ENCODE data around the gene PNO1. TPM values are rescaled to one million over a fixed set of nuclear protein-coding genes. Genes with fewer than 3 reads are reported as not detected.

Gene PNO1
- polyA plus RNA-seq (2013): 13.9 and 14.0 TPM in 2 replicates

- Histone ChIP-seq H2BK12ac (ENCODE audit: low read length) (no peak within 1 kb of the TSS), H4K8ac (ENCODE audit: low read depth, low read length) (peak within 1 kb of the TSS; percentile 96)
- WGBS (ENCODE audit: extremely low coverage, insufficient coverage, insufficient read length): no CpG with 5 or more reads among the region's 44 CpGs
These were observed at the start of gene PNO1 for GRCh38 chr2:68157402-68158133. Gene PNO1 (plus strand): TSS chr2:68157888. CDS start chr2:68157935, 47 bp downstream.

GRCh38 chr2:68108120-68108519 lies 49.6 kb upstream of the PNO1 start:
- no peak overlapping the region for H4K8ac ChIP-seq (ENCODE audit: low read depth, low read length)
- no peak overlapping the region for H3K23ac ChIP-seq (ENCODE audit: low read length)
- no peak overlapping the region for H2AFZ ChIP-seq (ENCODE audit: insufficient read depth, low read length, poor library complexity)
- H3K27ac ChIP-seq (ENCODE audit: low read depth, low read length): no peak overlapping the region
- no peaks in the 10 kb centered on the region for H3K79me1 ChIP-seq (ENCODE audit: low read length)
- no peak overlapping the region for H3K4me2 ChIP-seq (ENCODE audit: low read length)
- H2BK120ac ChIP-seq (ENCODE audit: insufficient read depth, low read length, poor library complexity): no peak overlapping the region
- H3K4ac ChIP-seq (ENCODE audit: low read depth, low read length): no peak overlapping the region
- no peak overlapping the region for H2BK5ac ChIP-seq (ENCODE audit: low read depth, low read length, poor library complexity)
- no peak overlapping the region for H3K4me3 ChIP-seq (ENCODE audit: low read depth, low read length)
- no peak overlapping the region for H3K14ac ChIP-seq (ENCODE audit: low read length)
- H2AK5ac ChIP-seq (ENCODE audit: low read length): no peak overlapping the region
- H3K27me3 ChIP-seq (ENCODE audit: insufficient read depth, low read length): no peaks in the 10 kb centered on the region
- no peak overlapping the region for H4K12ac ChIP-seq (ENCODE audit: low read depth, low read length)
- no peaks in the 10 kb centered on the region for H3K9me3 ChIP-seq (ENCODE audit: insufficient read depth, low read depth, low read length)
- no peaks in the 10 kb centered on the region for H3K4me1 ChIP-seq (ENCODE audit: control insufficient read depth in 1 of 2, insufficient read depth in 2 of 2, low read length in 2 of 2)
- H3K36me3 ChIP-seq (ENCODE audit: control insufficient read depth in 1 of 2, insufficient read depth in 2 of 2, low read length in 2 of 2): no peaks in the 10 kb centered on the region
- H3K9ac ChIP-seq (ENCODE audit: low read length): no peak overlapping the region
- H3K18ac ChIP-seq (ENCODE audit: low read length): no peak overlapping the region
- no peak overlapping the region for H4K91ac ChIP-seq (ENCODE audit: low read depth, low read length)
- H2BK12ac ChIP-seq (ENCODE audit: low read length): no peak overlapping the region
- DNase-seq: no peak
- WGBS (ENCODE audit: extremely low coverage, insufficient coverage, insufficient read length): no CpG with 5 or more reads among the region's 3 CpGs
- H3K79me2 ChIP-seq (ENCODE audit: control insufficient read depth, insufficient read depth, low read length, poor library complexity): no peaks in the 10 kb centered on the region

More at GRCh38 chr2:68157402-68158133, at the start of gene PNO1:
- H3K18ac ChIP-seq (ENCODE audit: low read length): peak within 1 kb of the TSS; percentile 70
- peaks cover 8% of the 10 kb centered on the region for H3K79me2 ChIP-seq (ENCODE audit: control insufficient read depth, insufficient read depth, low read length, poor library complexity)
- H3K36me3 ChIP-seq (ENCODE audit: control insufficient read depth in 1 of 2, insufficient read depth in 2 of 2, low read length in 2 of 2): peaks cover 6 to 10% of the 10 kb centered on the region in 2 experiments
- DNase-seq: peak; percentile 91 to 96
- peak within 1 kb of the TSS; percentile 88 for H3K14ac ChIP-seq (ENCODE audit: low read length)
- no peaks in the 10 kb centered on the region for H3K9me3 ChIP-seq (ENCODE audit: insufficient read depth, low read depth, low read length)
- H3K4me2 ChIP-seq (ENCODE audit: low read length): peak within 1 kb of the TSS; percentile 99
- H2BK120ac ChIP-seq (ENCODE audit: insufficient read depth, low read length, poor library complexity): peak within 1 kb of the TSS; percentile 91
- H3K23ac ChIP-seq (ENCODE audit: low read length): peak within 1 kb of the TSS; percentile 2
- no peaks in the 10 kb centered on the region for H3K27me3 ChIP-seq (ENCODE audit: insufficient read depth, low read length)
- H3K4me1 ChIP-seq (ENCODE audit: control insufficient read depth in 1 of 2, insufficient read depth in 2 of 2, low read length in 2 of 2): no peaks in the 10 kb centered on the region
- H3K9ac ChIP-seq (ENCODE audit: low read length): peak within 1 kb of the TSS; percentile 97
- peak within 1 kb of the TSS; percentile 89 for H4K12ac ChIP-seq (ENCODE audit: low read depth, low read length)
- H3K79me1 ChIP-seq (ENCODE audit: low read length): peaks cover 9% of the 10 kb centered on the region
- peak within 1 kb of the TSS; percentile 92 for H3K4ac ChIP-seq (ENCODE audit: low read depth, low read length)
- H3K27ac ChIP-seq (ENCODE audit: low read depth, low read length): peak within 1 kb of the TSS; percentile 68
- H2AK5ac ChIP-seq (ENCODE audit: low read length): peak within 1 kb of the TSS; percentile 26
- H3K4me3 ChIP-seq (ENCODE audit: low read depth, low read length): peak within 1 kb of the TSS; percentile 97
- peak within 1 kb of the TSS; percentile 95 for H2BK5ac ChIP-seq (ENCODE audit: low read depth, low read length, poor library complexity)
- H2AFZ ChIP-seq (ENCODE audit: insufficient read depth, low read length, poor library complexity): peak within 1 kb of the TSS; percentile 89
- H4K91ac ChIP-seq (ENCODE audit: low read depth, low read length): peak within 1 kb of the TSS; percentile 81

- Histone ChIP-seq H3K27ac (ENCODE audit: low read depth, low read length) (no peak overlapping the region), H2BK5ac (ENCODE audit: low read depth, low read length, poor library complexity) (no peak overlapping the region), H3K79me2 (ENCODE audit: control insufficient read depth, insufficient read depth, low read length, poor library complexity) (no peaks in the 10 kb centered on the region), H3K79me1 (ENCODE audit: low read length) (no peaks in the 10 kb centered on the region), H3K9ac (ENCODE audit: low read length) (no peak overlapping the region), H3K4me1 (ENCODE audit: control insufficient read depth in 1 of 2, insufficient read depth in 2 of 2, low read length in 2 of 2) (no peaks in the 10 kb centered on the region), H3K36me3 (ENCODE audit: control insufficient read depth in 1 of 2, insufficient read depth in 2 of 2, low read length in 2 of 2) (no peaks in the 10 kb centered on the region), H3K9me3 (ENCODE audit: insufficient read depth, low read depth, low read length) (no peaks in the 10 kb centered on the region), H3K4ac (ENCODE audit: low read depth, low read length) (no peak overlapping the region), H3K23ac (ENCODE audit: low read length) (no peak overlapping the region), H4K8ac (ENCODE audit: low read depth, low read length) (no peak overlapping the region), H2AFZ (ENCODE audit: insufficient read depth, low read length, poor library complexity) (no peak overlapping the region), H2BK12ac (ENCODE audit: low read length) (no peak overlapping the region), H2BK120ac (ENCODE audit: insufficient read depth, low read length, poor library complexity) (no peak overlapping the region), H3K14ac (ENCODE audit: low read length) (no peak overlapping the region), H3K4me3 (ENCODE audit: low read depth, low read length) (no peak overlapping the region), H3K18ac (ENCODE audit: low read length) (no peak overlapping the region), H4K12ac (ENCODE audit: low read depth, low read length) (no peak overlapping the region), H3K4me2 (ENCODE audit: low read length) (no peak overlapping the region), H4K91ac (ENCODE audit: low read depth, low read length) (no peak overlapping the region), H2AK5ac (ENCODE audit: low read length) (no peak overlapping the region), H3K27me3 (ENCODE audit: insufficient read depth, low read length) (no peaks in the 10 kb centered on the region)
- no peak for DNase-seq
- no CpG with 5 or more reads among the region's 3 CpGs for WGBS (ENCODE audit: extremely low coverage, insufficient coverage, insufficient read length)
These were observed 47.6 kb upstream of the PNO1 start for GRCh38 chr2:68110102-68110501.

- Histone ChIP-seq H4K91ac (ENCODE audit: low read depth, low read length) (no peak overlapping the region), H3K23ac (ENCODE audit: low read length) (no peak overlapping the region), H2BK5ac (ENCODE audit: low read depth, low read length, poor library complexity) (no peak overlapping the region), H2BK120ac (ENCODE audit: insufficient read depth, low read length, poor library complexity) (no peak overlapping the region), H4K12ac (ENCODE audit: low read depth, low read length) (no peak overlapping the region), H3K79me1 (ENCODE audit: low read length) (no peaks in the 10 kb centered on the region), H3K79me2 (ENCODE audit: control insufficient read depth, insufficient read depth, low read length, poor library complexity) (no peaks in the 10 kb centered on the region), H3K4me3 (ENCODE audit: low read depth, low read length) (no peak overlapping the region), H3K18ac (ENCODE audit: low read length) (no peak overlapping the region), H3K4me2 (ENCODE audit: low read length) (no peak overlapping the region), H2AFZ (ENCODE audit: insufficient read depth, low read length, poor library complexity) (no peak overlapping the region), H3K9ac (ENCODE audit: low read length) (no peak overlapping the region), H3K36me3 (ENCODE audit: control insufficient read depth in 1 of 2, insufficient read depth in 2 of 2, low read length in 2 of 2) (no peaks in the 10 kb centered on the region), H3K4ac (ENCODE audit: low read depth, low read length) (no peak overlapping the region), H2BK12ac (ENCODE audit: low read length) (no peak overlapping the region), H4K8ac (ENCODE audit: low read depth, low read length) (no peak overlapping the region), H3K27me3 (ENCODE audit: insufficient read depth, low read length) (no peaks in the 10 kb centered on the region), H3K14ac (ENCODE audit: low read length) (no peak overlapping the region), H3K9me3 (ENCODE audit: insufficient read depth, low read depth, low read length) (no peaks in the 10 kb centered on the region), H2AK5ac (ENCODE audit: low read length) (no peak overlapping the region), H3K4me1 (ENCODE audit: control insufficient read depth in 1 of 2, insufficient read depth in 2 of 2, low read length in 2 of 2) (peaks cover 0 to 3% of the 10 kb centered on the region in 2 experiments), H3K27ac (ENCODE audit: low read depth, low read length) (no peak overlapping the region)
- DNase-seq: no peak
- no CpG with 5 or more reads among the region's 3 CpGs for whole genome bisulfite sequencing (ENCODE audit: extremely low coverage, insufficient coverage, insufficient read length)
These were observed 41.7 kb upstream of the PNO1 start for GRCh38 chr2:68115965-68116364.
